Epithelial cell of proximal tubule (primary cell): Measurements from ENCODE around the gene PRRT4. TPM values are rescaled to one million over a fixed set of nuclear protein-coding genes. Genes with fewer than 3 reads are reported as not detected.

Experiments
- DNase-seq: peaks from one replicate; pipeline ENCODE4 v3.0.0-alpha.2; 2011; ENCODE audit warnings: low read depth
- H3K4me3 ChIP-seq: 2 replicates; pipeline ENCODE4 v1.5.1; 2011; ENCODE audit warnings: low read depth, mild to moderate bottlenecking, low read length
- CTCF ChIP-seq: conservative IDR thresholded peaks from 2 replicates; pipeline ENCODE4 v1.5.1; 2012; ENCODE audit warnings: low read depth, mild to moderate bottlenecking, low read length
- total RNA-seq: library from RNA; depleted of rRNA; stranded (reverse); fragments of >200 nt; gene quantifications from 2 replicates; pipeline ENCODE4 v1.2.3, GENCODE V29; 2015

PRRT4 gene
- total RNA-seq, 1 donor from 2014 or later: 1.3 TPM

GRCh38 chr7:128310499-128310898 lies 51.0 kb downstream of the PRRT4 start:
- no peak for TF ChIP-seq CTCF
- no peak for DNase-seq
- H3K4me3 ChIP-seq: no peak overlapping the region

GRCh38 chr7:128309976-128310375 lies 51.5 kb downstream of the PRRT4 start:
- no peak for DNase-seq
- TF ChIP-seq CTCF: no peak
- H3K4me3 ChIP-seq: no peak overlapping the region

GRCh38 chr7:128309124-128309523 lies 52.4 kb downstream of the PRRT4 start:
- H3K4me3 ChIP-seq: no peak overlapping the region
- TF ChIP-seq CTCF: no peak
- no peak for DNase-seq

- no peak overlapping the region for H3K4me3 ChIP-seq
- no peak for TF ChIP-seq CTCF
- no peak for DNase-seq
These were observed 54.4 kb downstream of the PRRT4 start for GRCh38 chr7:128307061-128307460.

GRCh38 chr7:128304212-128304611 lies 57.3 kb downstream of the PRRT4 start:
- TF ChIP-seq CTCF: no peak
- no peak overlapping the region for H3K4me3 ChIP-seq
- no peak for DNase-seq

GRCh38 chr7:128303643-128304042 lies 57.8 kb downstream of the PRRT4 start:
- no peak overlapping the region for H3K4me3 ChIP-seq
- no peak for TF ChIP-seq CTCF
- no peak for DNase-seq

- no peak overlapping the region for H3K4me3 ChIP-seq
- DNase-seq: no peak
- TF ChIP-seq CTCF: no peak
These were observed 58.4 kb downstream of the PRRT4 start for GRCh38 chr7:128303133-128303532.
